ENCODE data around the gene JAKMIP2.
"Not testable (repeated sequence)": the region's sequence is repeated elsewhere in the genome, so short reads cannot be mapped to it uniquely, and the experiment has no call there.

Gene JAKMIP2

DNA sequence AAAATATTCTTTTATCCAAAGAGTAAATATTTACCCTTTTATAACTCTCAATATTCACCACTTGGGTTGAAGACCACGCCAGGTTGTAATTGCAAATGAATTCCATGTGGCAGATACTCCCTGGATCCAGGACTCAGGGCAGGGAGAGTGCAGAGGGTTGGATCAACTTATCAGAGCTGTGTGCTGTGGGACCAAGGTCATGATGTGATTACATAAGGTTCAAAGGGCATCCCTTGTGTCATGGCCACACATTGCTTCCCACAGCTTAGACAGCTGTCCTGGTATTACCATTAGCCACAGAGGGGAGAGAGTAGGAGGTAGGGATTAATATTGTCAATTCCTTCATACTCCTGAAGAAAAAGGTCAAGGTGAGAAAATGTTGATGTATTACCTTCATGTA is 133.9 kb downstream of the JAKMIP2 start:
- DNase-seq (ENCODE audit: low read depth in 2 of 2) = no peak

DNA sequence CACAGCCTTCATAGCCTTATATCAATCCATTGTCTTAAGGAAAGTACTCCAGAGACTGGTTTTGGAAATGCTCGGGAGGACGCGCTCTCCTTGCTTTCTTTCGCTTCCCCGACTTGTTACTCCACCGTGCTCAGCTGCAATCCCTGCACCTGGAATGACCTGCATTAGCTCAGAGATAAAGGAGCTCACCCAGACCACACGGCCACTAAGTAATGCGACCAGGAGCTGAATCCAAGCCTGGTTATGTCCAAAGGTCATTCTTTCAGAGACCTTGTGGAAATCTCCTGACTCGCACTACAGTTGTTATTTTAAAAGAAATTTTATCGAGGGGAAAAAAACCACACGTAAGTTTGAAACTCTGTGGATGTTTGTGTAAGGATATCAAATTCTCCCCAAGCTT is 137.3 kb downstream of the JAKMIP2 start:
- no peak for DNase-seq (ENCODE audit: low read depth in 2 of 2)

DNA sequence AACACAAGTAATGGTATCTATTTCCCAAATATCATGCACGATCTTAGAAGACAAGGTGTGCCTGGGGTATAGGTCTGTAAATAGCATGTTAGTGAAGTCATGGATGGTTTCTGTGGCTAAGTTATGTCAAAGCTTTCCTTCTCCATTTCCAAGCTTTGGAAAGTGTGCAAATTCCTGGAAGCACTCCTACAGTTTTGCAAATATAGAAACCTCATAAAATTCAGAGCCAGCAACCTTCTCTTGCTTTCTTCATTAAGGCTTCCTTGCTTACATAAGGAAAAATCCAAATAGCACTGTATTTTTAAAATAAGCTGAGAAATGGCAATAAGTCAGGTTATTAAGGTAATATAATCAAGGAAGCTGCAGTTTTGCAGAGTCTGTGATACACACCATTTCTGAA is 138.1 kb downstream of the JAKMIP2 start:
- DNase-seq (ENCODE audit: low read depth in 2 of 2) = no peak

DNA sequence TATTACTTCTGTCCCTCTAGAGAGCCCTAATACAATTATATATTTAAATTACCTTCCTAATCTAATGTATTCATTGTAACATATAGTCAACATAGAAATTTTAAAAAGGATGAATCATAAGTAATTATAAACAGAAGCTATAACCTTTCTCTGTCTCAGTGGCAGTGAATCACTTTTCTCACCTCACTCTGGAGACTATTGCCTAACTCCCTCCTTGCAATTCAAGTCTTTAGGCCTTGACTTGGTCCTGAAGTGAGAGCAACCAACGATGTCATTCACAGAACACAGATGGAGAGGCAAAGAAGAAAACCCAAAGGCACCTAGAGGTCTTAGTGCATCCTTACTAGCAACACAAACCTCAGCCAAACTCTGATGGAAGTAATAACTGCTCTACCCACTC is 139.4 kb downstream of the JAKMIP2 start:
- no peak for DNase-seq (ENCODE audit: low read depth in 2 of 2)

DNA sequence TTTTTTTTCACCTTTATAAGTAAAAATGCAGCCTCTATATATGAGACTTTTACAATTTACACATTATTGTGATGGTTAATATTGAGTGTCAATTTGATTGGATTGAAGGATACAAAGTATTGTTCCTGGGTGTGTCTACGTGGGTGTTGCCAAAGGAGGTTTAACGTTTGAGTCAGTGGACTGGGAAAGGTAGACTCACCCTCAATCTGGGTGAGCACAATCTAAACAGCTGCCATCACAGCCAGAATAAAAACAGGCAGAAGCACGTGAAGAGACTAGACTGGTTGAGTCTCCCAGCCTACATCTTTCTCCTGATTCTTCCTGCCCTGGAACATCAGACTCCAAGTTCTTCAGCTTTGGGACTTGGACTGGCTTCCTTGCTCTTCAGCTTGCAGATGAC is 139.9 kb downstream of the JAKMIP2 start:
- DNase-seq (ENCODE audit: low read depth in 2 of 2) = no peak

DNA sequence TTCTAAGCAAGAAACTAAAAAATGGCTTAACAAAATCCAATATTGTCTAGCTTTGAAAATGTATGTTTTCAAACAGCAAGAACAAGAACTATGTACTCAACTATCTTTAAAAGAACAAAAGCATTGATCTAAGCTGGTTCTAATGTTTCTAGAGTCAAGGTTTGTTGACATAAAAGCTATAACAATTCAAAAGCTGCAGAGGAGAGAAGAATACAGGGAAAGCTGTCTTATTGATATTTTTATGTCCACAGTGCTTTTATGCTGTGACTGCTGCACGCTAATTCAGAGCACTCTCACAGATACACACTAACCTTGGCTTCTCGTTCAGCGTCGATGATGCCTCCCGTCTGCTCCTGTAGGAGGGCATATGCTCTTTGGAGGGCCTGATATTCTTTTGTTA is 143.2 kb downstream of the JAKMIP2 start:
- no peak for DNase-seq (ENCODE audit: low read depth in 2 of 2)

DNA sequence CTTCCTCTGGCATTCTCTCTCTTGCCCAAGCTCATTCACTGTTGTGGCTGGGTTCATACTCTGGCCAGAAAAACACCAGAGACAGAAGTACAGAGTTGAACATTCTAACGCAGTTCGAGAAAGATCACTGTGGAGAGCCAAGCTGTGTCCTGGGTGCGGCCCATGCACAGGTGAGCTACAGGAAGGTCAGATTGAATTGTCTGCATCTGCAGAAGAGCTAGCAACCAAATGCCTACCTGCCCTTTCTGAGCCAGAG is 145.9 kb downstream of the JAKMIP2 start:
- no peak for DNase-seq (ENCODE audit: low read depth in 2 of 2)

DNA sequence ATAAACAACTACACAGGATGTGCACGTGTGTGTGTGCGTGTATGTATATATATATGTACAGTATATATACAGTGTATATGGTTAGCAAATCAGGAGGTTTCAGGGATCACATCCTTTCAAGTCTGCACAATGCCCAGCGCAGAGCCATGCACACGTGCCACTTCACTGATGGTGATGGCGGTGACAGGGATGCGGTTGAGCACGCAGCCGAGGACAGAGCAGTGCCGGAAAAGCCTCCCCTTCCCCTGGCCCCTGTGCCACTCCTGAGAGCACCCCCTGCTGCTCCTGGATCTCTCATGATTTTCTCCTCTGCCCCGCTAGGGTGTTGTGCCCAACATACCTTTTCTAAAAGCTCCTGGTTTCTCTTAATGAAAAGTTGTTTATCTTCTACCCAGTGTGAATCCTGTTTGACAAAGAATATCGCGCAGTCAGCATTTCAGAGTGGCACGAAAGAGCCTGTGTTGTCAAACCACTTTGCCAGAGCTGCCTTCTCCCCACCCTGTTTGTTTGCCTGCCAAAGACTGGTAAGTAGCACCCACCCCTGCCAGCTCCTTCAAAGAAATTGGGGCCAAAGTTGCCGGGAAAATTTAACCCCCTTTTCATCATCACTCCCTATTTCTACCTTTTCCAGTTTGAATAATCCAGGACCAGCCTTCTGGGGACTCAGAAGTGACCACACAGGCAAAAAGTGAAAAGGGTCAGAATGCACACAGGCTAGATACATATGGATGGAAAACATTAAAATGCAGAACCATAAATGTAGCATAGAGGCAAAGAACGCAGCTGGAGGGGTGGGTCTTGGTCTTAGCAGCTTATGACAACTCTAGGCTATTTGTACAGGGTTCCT is 146.4 kb downstream of the JAKMIP2 start:
- DNase-seq (ENCODE audit: low read depth in 2 of 2) = no peak

DNA sequence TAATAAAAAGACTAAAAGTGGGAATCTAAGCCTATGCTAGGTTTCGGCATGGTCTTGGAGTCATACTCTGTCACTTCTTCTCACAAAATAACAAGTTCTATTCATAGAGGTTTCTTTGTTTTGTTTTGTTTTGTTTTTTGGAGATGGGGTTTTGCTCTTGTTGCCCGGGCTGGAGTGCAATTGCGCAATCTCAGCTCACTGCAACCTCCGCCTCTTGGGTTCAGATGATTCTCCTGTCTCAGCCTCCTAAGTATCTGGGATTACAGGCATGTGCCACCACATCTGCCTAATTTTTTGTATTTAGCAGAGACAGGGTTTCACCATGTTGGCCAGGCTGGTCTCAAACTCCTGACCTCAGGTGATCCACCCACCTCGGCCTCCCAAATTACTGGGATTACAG is 147.1 kb downstream of the JAKMIP2 start:
- not testable (repeated sequence) for DNase-seq (ENCODE audit: low read depth in 2 of 2)

DNA sequence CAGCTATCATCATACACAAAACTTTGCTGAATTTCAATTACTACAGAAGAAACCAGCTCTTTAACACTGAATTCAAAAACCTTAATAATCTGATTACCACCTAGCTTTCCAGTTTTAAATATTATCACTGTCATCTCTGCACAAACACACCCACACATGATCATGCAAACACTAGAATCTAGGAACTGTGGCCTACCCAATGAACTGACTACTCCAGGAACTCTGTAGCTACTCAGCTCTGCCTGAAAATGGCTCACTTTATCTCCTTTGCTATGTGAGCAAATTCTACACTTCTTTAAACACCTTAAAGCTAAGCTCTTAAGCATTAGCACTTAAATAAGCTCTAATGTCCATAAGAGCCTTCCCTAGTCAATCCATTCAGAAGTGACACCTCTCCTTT is 149.4 kb downstream of the JAKMIP2 start:
- DNase-seq (ENCODE audit: low read depth in 2 of 2) = no peak

DNA sequence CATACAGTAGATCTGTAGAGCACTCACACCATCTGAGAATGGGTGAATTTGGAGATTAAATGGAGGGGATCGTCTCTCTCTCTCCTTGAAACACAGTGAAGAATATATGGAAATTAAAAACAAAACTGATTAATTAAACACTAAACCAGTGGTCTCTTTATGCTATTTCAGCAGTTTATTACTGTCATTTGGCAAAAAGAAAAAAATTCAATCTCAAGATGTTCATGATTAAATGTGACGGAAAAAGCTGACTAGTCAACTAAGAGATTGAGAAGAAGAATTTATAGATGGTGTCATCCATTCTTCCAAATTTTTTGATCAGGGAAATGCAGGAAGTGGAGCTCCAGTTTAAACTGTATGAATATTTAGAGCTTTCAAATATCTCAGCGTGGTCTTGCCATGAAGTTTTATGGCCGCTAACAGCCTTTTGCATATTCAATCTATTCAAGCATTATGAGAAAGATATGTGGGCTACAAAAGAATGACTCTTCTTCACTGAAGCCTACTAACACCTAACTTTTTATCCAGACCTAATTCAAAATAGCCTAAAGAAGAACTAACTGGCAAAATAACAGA is 151.0 kb downstream of the JAKMIP2 start:
- DNase-seq (ENCODE audit: low read depth in 2 of 2) = no peak

DNA sequence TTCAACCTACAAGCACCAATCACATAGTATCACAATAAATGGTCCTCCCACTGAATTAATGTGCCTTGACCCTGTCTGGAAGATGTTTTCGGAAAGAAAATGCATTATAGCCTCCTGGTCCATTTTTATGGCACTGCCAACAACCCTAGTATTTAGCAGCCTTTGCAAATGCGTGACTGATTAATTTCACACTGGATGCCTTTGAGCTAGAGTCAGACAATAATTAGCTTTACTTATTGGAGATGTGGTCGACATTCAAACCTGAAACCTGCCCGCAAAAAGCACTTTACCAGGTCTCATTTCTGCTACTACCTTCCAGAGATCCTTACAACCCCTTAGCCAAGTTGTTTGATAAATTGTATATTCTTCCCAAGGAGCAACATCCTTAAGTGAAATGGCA is 153.3 kb downstream of the JAKMIP2 start:
- no peak for DNase-seq (ENCODE audit: low read depth in 2 of 2)

DNA sequence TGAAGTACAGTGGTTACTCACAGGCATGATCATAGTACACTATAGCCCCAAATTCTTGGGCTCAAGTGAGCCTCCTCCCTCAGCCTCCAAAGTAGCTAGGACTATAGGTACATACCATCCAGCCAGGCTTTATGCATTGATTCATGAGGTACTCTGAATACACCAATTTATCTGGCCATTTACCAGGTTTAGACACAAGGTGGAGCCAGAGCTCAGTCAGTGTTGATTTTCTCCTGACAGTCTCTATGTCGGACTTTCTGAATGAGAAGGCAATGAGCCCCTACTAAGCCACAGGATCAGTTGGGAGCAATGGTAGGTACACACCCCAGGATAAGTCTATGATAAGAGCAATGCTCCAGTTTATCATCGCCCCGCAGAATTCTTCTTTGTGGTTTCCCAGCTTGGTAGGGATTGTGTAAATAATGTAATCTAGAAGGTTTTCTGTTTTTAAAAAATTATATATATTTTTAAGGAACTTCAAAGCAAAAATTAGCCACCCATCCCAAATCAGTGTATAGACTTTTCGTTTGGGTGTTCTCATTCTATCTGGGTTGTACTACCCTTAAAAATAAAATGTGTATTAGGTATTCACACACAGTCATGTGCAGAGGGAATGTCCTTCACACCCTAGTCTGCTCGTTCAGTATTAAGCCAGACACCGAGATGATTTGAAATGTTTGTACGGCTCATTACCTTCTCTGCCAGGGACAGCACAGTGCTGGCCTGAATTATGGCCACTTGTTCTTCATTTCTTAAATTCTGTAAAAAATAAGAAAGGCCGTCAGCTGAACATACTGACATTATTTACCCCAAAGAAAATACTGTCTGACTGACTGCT is 154.3 kb downstream of the JAKMIP2 start:
- peak in 1 of 2 donors; percentile 10 for DNase-seq (ENCODE audit: low read depth in 2 of 2)

DNA sequence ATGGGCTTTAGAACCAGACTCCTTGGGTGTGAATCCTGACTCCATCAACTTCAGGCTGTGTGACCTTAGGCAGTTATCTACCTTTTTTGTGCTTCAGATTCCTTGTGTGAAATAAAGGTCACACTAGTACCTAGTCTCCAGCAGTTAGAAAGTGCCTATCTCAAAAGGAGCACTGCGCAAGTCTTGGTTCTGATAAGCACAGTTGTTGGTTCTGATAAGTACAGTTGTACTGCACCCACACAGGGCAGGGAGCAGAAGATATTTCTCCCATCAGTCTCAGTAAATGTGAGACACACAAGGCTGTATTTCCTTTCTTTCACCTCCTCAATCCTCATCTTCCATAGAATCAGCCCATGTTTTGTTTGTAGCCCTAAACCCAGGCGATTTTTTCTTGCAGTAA is 156.1 kb downstream of the JAKMIP2 start:
- DNase-seq (ENCODE audit: low read depth in 2 of 2) = no peak

DNA sequence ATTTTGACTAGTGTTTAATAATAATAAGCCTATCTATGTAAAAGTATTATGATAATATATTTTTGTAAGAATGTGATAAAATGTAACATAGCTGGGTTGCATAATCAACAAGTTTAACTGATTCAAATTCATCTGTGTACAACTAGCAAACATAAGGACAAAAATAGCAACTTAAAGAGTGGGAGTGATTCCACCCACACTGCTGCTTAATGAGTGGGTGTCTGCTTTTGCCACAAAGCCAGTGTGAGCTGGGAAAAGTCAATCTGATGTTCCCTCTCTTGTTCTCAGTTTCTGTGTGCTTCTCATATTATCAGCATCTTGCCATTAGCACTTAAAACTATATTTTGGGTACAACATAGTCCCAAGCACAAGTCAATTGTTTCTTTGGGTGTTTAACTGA is 161.5 kb downstream of the JAKMIP2 start:
- DNase-seq (ENCODE audit: low read depth in 2 of 2) = no peak

DNA sequence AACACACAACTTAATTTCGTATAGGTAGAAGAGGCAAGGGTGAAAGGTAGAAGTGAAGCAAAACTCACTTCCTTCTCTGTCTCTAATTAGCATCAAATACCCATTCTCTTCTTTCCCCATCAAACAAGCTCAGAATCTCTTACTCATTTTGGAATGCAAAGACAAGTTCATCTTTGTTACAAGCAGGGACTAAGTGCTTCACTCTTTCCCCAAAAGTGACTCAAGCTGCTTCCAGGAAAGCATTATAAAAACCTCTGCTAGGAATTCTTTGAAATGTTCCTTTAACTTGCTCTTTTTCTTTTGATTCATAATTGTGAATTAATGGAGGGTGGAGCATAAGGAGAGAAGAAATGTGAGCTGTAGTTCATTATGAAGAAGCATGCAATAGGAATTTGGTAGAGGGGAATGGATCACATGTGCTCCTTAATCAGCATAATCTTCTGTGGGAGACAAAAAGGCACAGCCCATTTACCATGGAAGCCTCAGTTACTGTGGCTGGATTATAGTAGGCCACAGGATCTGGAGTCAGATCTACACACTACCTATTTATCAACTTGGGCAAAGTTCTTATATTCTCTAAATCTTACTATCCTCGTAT is 163.1 kb downstream of the JAKMIP2 start:
- no peak for DNase-seq (ENCODE audit: low read depth in 2 of 2)

DNA sequence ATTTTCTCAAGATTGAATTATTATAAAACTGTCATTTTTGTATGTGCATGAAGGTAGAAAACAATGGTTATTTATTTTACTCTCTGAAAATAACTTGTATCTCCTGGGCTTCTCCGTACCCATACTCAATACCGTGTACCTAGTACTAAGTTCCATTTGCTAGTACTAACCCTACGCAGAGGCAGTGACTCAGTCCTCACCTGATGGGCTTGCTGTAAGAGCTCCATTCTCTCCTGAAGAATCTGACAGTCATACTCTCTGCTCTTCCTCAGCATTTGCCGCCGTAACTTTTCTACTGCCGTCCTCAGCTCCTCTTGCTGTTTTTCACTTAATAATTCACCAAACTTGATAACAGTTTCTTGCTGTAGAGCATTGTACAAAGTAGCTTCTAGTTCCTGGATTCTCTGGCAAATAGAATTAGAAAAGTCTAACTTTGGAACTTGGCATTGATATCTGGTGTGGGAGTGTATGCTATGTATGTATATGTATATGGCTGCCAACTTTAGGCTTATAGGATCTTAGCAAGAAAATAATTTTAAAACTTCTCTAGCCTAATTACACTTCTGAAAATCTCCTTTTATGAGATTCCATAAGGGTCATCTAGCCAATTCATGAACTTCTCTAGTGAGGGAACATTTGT is 164.7 kb downstream of the JAKMIP2 start:
- DNase-seq (ENCODE audit: low read depth in 2 of 2) = no peak

DNA sequence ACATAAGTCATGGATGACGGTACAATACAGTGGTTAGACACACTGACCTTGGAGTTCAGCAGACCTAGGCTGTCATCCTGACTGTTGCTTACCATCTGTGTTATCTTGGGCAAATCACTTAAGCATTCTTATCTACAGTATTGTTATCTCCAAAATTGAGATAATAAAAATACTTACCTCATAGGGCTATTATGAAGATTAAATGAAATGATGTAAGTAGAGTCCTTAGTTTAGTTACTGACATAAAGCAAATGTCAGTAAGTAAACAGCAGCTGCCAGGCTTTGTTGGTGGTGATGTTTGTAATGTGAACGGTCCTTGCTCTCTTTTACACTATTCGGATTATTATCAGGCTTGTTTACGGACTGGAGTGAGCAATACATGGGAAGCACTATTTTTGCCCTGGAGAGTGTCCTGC is 165.3 kb downstream of the JAKMIP2 start:
- no peak for DNase-seq (ENCODE audit: low read depth in 2 of 2)

DNA sequence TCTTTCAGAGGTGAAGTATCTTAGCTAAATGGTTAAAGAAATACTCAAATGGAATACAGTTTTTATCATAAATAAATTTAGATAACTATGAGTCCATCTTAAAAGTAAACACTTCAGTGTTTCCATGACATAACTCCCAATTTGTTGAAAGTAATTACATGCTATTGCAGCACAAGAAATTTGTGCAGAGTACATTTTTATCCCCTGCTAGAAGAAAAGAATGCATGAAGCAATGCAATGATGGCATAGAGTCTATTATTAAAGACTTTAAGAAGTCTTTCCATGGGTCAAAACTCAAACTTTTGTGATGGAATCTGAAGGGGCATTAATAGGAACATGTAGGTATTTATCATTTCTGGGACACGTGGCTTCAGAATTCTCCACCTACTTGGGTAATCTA is 166.1 kb downstream of the JAKMIP2 start:
- DNase-seq (ENCODE audit: low read depth in 2 of 2) = no peak

DNA sequence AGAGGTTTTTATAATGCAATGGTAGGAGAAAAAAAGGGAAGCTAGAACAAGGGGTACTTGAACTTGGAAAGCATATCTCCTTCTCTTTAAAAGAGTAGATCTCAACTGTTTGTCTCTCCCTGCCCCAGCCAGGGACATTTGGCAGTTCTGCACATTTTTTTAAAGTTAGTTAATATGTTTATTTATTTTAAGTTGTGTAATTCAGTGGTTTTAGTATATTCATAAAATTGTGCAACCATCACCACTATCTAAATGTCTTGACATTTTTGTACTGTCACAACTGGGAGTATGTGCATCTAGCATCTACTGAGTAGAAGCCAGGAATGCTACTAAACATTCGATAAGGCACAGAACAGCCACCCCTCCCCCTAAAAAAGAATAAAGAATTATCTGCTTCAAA is 169.2 kb downstream of the JAKMIP2 start:
- no peak for DNase-seq (ENCODE audit: low read depth in 2 of 2)

DNA sequence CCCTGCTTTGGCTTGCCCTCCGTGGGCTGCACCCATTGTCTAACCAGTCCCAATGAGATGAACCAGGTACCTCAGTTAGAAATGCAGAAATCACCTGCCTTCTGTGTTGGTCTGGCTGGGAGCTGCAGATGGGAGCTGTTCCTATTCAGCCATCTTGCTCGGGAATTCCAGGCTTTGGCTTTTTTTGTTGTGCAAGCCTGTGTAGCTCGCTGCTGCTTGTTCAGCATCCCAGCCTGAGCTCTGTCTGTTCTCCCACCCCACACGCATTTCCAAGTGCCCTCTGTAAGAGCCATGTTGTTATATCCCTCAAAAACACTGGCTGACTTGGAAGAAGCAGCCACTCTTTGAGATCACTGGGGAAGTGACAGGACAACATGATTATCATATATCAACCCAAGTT is 171.0 kb downstream of the JAKMIP2 start:
- DNase-seq (ENCODE audit: low read depth in 2 of 2) = no peak

DNA sequence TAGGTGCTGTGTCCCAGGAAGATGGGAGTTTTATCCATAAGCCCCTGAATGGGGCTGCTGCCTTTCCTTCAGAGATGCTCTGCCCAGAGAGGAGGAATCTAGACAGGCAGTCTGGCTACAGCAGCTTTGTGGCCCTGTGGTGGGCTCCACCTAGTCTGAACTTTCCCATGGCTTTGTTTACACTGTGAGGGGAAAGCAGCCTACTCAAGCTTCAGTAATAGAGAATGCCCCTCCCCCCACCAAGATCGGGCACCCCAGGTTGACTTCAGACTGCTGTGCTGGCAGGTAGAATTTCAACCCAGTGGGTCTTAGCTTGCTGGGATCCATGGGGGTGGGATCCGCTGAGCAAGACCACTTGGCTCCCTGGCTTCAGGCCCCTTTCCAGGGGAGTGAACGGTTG is 171.7 kb downstream of the JAKMIP2 start:
- DNase-seq (ENCODE audit: low read depth in 2 of 2) = no peak

All from stimulated activated CD8-positive, alpha-beta memory T cell treated with anti-CD3 and anti-CD28 coated beads, Interleukin-15, amount 100 ng/mL, for 4 hours (primary cell).